HT-29 (cell line): ENCODE data around the gene PRKD1. TPM values are rescaled to one million over a fixed set of nuclear protein-coding genes. Genes with fewer than 3 reads are reported as not detected.
"Not testable (repeated sequence)": the region's sequence is repeated elsewhere in the genome, so short reads cannot be mapped to it uniquely, and the experiment has no call there.

Experiments
- DNase-seq: peaks from one replicate; pipeline ENCODE4 v3.0.0-alpha.2; 2015; ENCODE audit warnings: low spot score
- total RNA-seq: library from RNA; depleted of rRNA; stranded (reverse); fragments of >200 nt; shearing (Covaris generic); gene quantifications from 2 replicates; pipeline ENCODE4 v1.2.3, GENCODE V29; 2014

PRKD1 gene
- total RNA-seq, 1 experiment from 2014 or later = not detected

- DNase-seq = no peak
Measured at GRCh38 chr14:29799464-29800095, 128.1 kb downstream of the PRKD1 start.

GRCh38 chr14:29798811-29799210, 128.8 kb downstream of the PRKD1 start:
- DNase-seq = no peak

GRCh38 chr14:29798108-29798663, 129.5 kb downstream of the PRKD1 start:
- no peak for DNase-seq

GRCh38 chr14:29796853-29797252, 130.8 kb downstream of the PRKD1 start:
- no peak for DNase-seq

- DNase-seq = no peak
Measured at GRCh38 chr14:29789475-29789874, 138.2 kb downstream of the PRKD1 start.

- no peak for DNase-seq
Measured at GRCh38 chr14:29788093-29788492, 139.6 kb downstream of the PRKD1 start.

- DNase-seq = no peak
Measured at GRCh38 chr14:29783556-29783955, 144.1 kb downstream of the PRKD1 start.

GRCh38 chr14:29782041-29782440, 145.6 kb downstream of the PRKD1 start:
- DNase-seq = no peak

GRCh38 chr14:29777142-29777541, 150.5 kb downstream of the PRKD1 start:
- DNase-seq = not testable (repeated sequence)

- DNase-seq = no peak
Measured at GRCh38 chr14:29773990-29774389, 153.7 kb downstream of the PRKD1 start.

GRCh38 chr14:29763342-29763858, 164.2 kb downstream of the PRKD1 start:
- no peak for DNase-seq

GRCh38 chr14:29759521-29760340, 167.9 kb downstream of the PRKD1 start:
- DNase-seq = no peak

GRCh38 chr14:29757711-29758233, 169.9 kb downstream of the PRKD1 start:
- no peak for DNase-seq

- DNase-seq = no peak
Measured at GRCh38 chr14:29757188-29757680, 170.4 kb downstream of the PRKD1 start.

- DNase-seq = no peak
Measured at GRCh38 chr14:29756019-29756385, 171.6 kb downstream of the PRKD1 start.

- DNase-seq = no peak
Measured at GRCh38 chr14:29755311-29756018, 172.2 kb downstream of the PRKD1 start.

- DNase-seq = no peak
Measured at GRCh38 chr14:29754134-29754533, 173.5 kb downstream of the PRKD1 start.

- no peak for DNase-seq
Measured at GRCh38 chr14:29752221-29752923, 175.3 kb downstream of the PRKD1 start.

GRCh38 chr14:29749829-29750228, 177.8 kb downstream of the PRKD1 start:
- DNase-seq = no peak

GRCh38 chr14:29749327-29749726, 178.3 kb downstream of the PRKD1 start:
- no peak for DNase-seq

- no peak for DNase-seq
Measured at GRCh38 chr14:29745863-29746262, 181.8 kb downstream of the PRKD1 start.
